ENCODE results near the gene PMM2. TPM values are rescaled to one million over a fixed set of nuclear protein-coding genes. Genes with fewer than 3 reads are reported as not detected.

PMM2 gene
- total and polyA plus RNA-seq, 9 of the 15 experiments (the other 6 are each of a cell fraction or from before 2014, with no cell fraction given) = 5.6 to 42.7 (median 25.9) TPM

- no peak for ATAC-seq
- intact Hi-C loops (cut with micrococcal nuclease) = no loop called here
- 0% methylated on average over 4 of the region's 4 CpGs for WGBS (ENCODE audit: insufficient coverage, low coverage, missing lambda C conversion rate)
Observed at GRCh38 chr16:8762254-8762653, 35.4 kb upstream of the PMM2 start.

More at GRCh38 chr16:8762254-8762653, 35.4 kb upstream of the PMM2 start:
- no TSS peak for BruUV-seq (replicated peaks)
- Histone ChIP-seq H3K4me3 (no peak overlapping the region), H3K4me2 (ENCODE audit: insufficient read depth, low read length) (no peak overlapping the region), H3K4me1 (replicated peaks in 1 of 2; ENCODE audit: control insufficient read depth in 2 of 2, insufficient read depth in 2 of 2, low read length in 2 of 2) (no peaks in the 10 kb centered on the region), H3K9me3 (replicated peaks; ENCODE audit: control insufficient read depth, insufficient read depth, low read depth, low read length) (no peaks in the 10 kb centered on the region), H3K27ac (ENCODE audit: extremely low read depth, low read depth, low read length) (no peak overlapping the region), H3K36me3 (ENCODE audit: control insufficient read depth, insufficient read depth, low read length) (no peaks in the 10 kb centered on the region), H2AFZ (ENCODE audit: low read depth, low read length) (no peak overlapping the region), H3K9me1 (ENCODE audit: control insufficient read depth, insufficient read depth, low read length) (no peaks in the 10 kb centered on the region), H3K27me3 (ENCODE audit: control insufficient read depth in 2 of 2, insufficient read depth in 2 of 2, low read length in 2 of 2) (peaks cover 34 to 66% of the 10 kb centered on the region in 2 experiments), H3K9ac (ENCODE audit: insufficient read depth in 1 of 2, low read depth in 2 of 2, low read length in 2 of 2) (no peak overlapping the region), H3K79me2 (ENCODE audit: control insufficient read depth, insufficient read depth, low read length) (no peaks in the 10 kb centered on the region), H4K20me1 (replicated peaks; ENCODE audit: control insufficient read depth, insufficient read depth, low read length) (peaks cover 9% of the 10 kb centered on the region)
- POLR2A ChIA-PET = no interaction called here
- TF ChIP-seq MAFF (IDR thresholded peaks at IDR 0.05; ENCODE audit: low read length) (no peak), ADNP (tag; IDR thresholded peaks at IDR 0.05) (no peak), BCOR (IDR thresholded peaks at IDR 0.05) (peak; percentile 63; the same call in 1 of the 2 replicates), ZFP36 (IDR thresholded peaks at IDR 0.05; ENCODE audit: low read depth, low read length, partially characterized antibody) (peak; percentile 83), SMARCA5 (IDR thresholded peaks at IDR 0.05) (0 out of 2 replicates have a peak, but pooled peaks have one; percentile 41), RBM25 (IDR thresholded peaks at IDR 0.05; ENCODE audit: low read depth, low read length, severe bottlenecking) (peak; percentile 84), KDM1A (IDR thresholded peaks at IDR 0.05) (peak in 1 of 2 experiments; percentile 45; a peak in 2 of 4 replicates)
- TF ChIP-seq, protein P1, sequence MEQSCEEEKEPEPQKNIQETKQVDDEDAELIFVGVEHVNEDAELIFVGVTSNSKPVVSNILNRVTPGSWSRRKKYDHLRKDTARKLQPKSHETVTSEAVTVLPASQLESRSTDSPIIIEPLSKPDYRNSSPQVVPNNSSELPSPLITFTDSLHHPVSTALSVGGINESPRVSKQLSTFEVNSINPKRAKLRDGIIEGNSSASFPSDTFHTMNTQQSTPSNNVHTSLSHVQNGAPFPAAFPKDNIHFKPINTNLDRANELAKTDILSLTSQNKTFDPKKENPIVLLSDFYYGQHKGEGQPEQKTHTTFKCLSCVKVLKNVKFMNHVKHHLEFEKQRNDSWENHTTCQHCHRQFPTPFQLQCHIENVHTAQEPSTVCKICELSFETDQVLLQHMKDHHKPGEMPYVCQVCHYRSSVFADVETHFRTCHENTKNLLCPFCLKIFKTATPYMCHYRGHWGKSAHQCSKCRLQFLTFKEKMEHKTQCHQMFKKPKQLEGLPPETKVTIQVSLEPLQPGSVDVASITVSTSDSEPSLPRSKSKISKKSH (CRISPR knock-in tag; IDR thresholded peaks at IDR 0.05) = no peak
- CTCF ChIA-PET (ENCODE audit: low intra/inter-chr PET ratio) = no interaction called here
- FAIRE-seq (no peak), DNase-seq (ENCODE audit: extremely low read depth in 1 of 4, low spot score in 3 of 4) (no peak)
- in situ Hi-C loops (cut with MboI) = no loop called here

All from K562 (cell line).